ENCODE measurements around the gene PHGDH. TPM values are rescaled to one million over a fixed set of nuclear protein-coding genes. Genes with fewer than 3 reads are reported as not detected.

Gene PHGDH
- total RNA-seq, 1 donor from 2014 or later, result 163 TPM

- H3K4me3 ChIP-seq (ENCODE audit: low read depth, low read length), result no peak overlapping the region
- no peaks in the 10 kb centered on the region for H3K36me3 ChIP-seq (ENCODE audit: control insufficient read depth, insufficient read depth, low read length)
- DNase-seq (ENCODE audit: low read depth), result no peak
- TF ChIP-seq CTCF (IDR thresholded peaks at IDR 0.05; ENCODE audit: insufficient read depth, low read length, poor library complexity, severe bottlenecking), result no peak
- no peaks in the 10 kb centered on the region for H3K27me3 ChIP-seq (ENCODE audit: control insufficient read depth, insufficient read depth, low read length)
These were observed 32.5 kb upstream of the PHGDH start for GRCh38 chr1:119679223-119679622.

- TF ChIP-seq CTCF (IDR thresholded peaks at IDR 0.05; ENCODE audit: insufficient read depth, low read length, poor library complexity, severe bottlenecking), result no peak
- no peak overlapping the region for H3K4me3 ChIP-seq (ENCODE audit: low read depth, low read length)
- DNase-seq (ENCODE audit: low read depth), result no peak
- no peaks in the 10 kb centered on the region for H3K27me3 ChIP-seq (ENCODE audit: control insufficient read depth, insufficient read depth, low read length)
- H3K36me3 ChIP-seq (ENCODE audit: control insufficient read depth, insufficient read depth, low read length), result no peaks in the 10 kb centered on the region
These were observed 31.5 kb upstream of the PHGDH start for GRCh38 chr1:119680193-119680592.

GRCh38 chr1:119680723-119681122, 31.0 kb upstream of the PHGDH start:
- H3K27me3 ChIP-seq (ENCODE audit: control insufficient read depth, insufficient read depth, low read length), result no peaks in the 10 kb centered on the region
- H3K36me3 ChIP-seq (ENCODE audit: control insufficient read depth, insufficient read depth, low read length), result no peaks in the 10 kb centered on the region
- no peak for TF ChIP-seq CTCF (IDR thresholded peaks at IDR 0.05; ENCODE audit: insufficient read depth, low read length, poor library complexity, severe bottlenecking)
- H3K4me3 ChIP-seq (ENCODE audit: low read depth, low read length), result no peak overlapping the region
- DNase-seq (ENCODE audit: low read depth), result no peak

GRCh38 chr1:119681560-119681959, 30.2 kb upstream of the PHGDH start:
- no peaks in the 10 kb centered on the region for H3K27me3 ChIP-seq (ENCODE audit: control insufficient read depth, insufficient read depth, low read length)
- H3K4me3 ChIP-seq (ENCODE audit: low read depth, low read length), result no peak overlapping the region
- TF ChIP-seq CTCF (IDR thresholded peaks at IDR 0.05; ENCODE audit: insufficient read depth, low read length, poor library complexity, severe bottlenecking), result no peak
- no peak for DNase-seq (ENCODE audit: low read depth)
- H3K36me3 ChIP-seq (ENCODE audit: control insufficient read depth, insufficient read depth, low read length), result no peaks in the 10 kb centered on the region

GRCh38 chr1:119682141-119682540, 29.6 kb upstream of the PHGDH start:
- H3K36me3 ChIP-seq (ENCODE audit: control insufficient read depth, insufficient read depth, low read length), result no peaks in the 10 kb centered on the region
- no peak for DNase-seq (ENCODE audit: low read depth)
- H3K27me3 ChIP-seq (ENCODE audit: control insufficient read depth, insufficient read depth, low read length), result no peaks in the 10 kb centered on the region
- H3K4me3 ChIP-seq (ENCODE audit: low read depth, low read length), result no peak overlapping the region
- TF ChIP-seq CTCF (IDR thresholded peaks at IDR 0.05; ENCODE audit: insufficient read depth, low read length, poor library complexity, severe bottlenecking), result no peak

GRCh38 chr1:119683893-119684292, 27.8 kb upstream of the PHGDH start:
- Histone ChIP-seq H3K4me3 (ENCODE audit: low read depth, low read length) (no peak overlapping the region), H3K36me3 (ENCODE audit: control insufficient read depth, insufficient read depth, low read length) (no peaks in the 10 kb centered on the region), H3K27me3 (ENCODE audit: control insufficient read depth, insufficient read depth, low read length) (no peaks in the 10 kb centered on the region)
- no peak for DNase-seq (ENCODE audit: low read depth)
- no peak for TF ChIP-seq CTCF (IDR thresholded peaks at IDR 0.05; ENCODE audit: insufficient read depth, low read length, poor library complexity, severe bottlenecking)
